Heart left ventricle (tissue), 13 donors: ENCODE data around the gene S1PR5.
"Not testable (repeated sequence)": the region's sequence is repeated elsewhere in the genome, so short reads cannot be mapped to it uniquely, and the experiment has no call there.

ENCODE experiments used
- CTCF ChIP-seq, 12 donors: fragments of 200-600 bp; sonication (generic) in 4 of 12; IDR thresholded peaks; one replicate each; pipeline versions ENCODE4 v1.5.0 to v1.8.0; 2018 to 2022; ENCODE audit warnings: antibody characterized with exemption in 12 of 12, mild to moderate bottlenecking in 5 of 12
- POLR2A ChIP-seq, 2 donors: fragments of 450-650 bp; IDR thresholded peaks; one replicate each; pipeline ENCODE4 v1.6.1; 2017; ENCODE audit warnings: antibody characterized with exemption in 2 of 2, mild to moderate bottlenecking in 2 of 2, moderate library complexity in 2 of 2
- donor health status: ischemic (EF 13 %, LVEDD 7.1; RV severe dilation, severe dysfunction).
- donor health status: DM: no; HTN: yes; CAD: no.
- donor health status: DM: no; HTN: no; CAD: no.
- donor health status: ischemic (EF 25% LVEDD 6.9; RV normal size, moderate dysfunction).
- donor health status: ischemic (EF 25% LVEDD 5.7; RV mildly dilated, moderate dysfunction).
- donor health status: ischemic (EF 35%, LVEDD 5.7; RV mildly dilated, moderate dysfunction).
- donor health status: nonischemic (EF 11% LVEDD 7.7; RV severe dilation, severe dysfunction).
- donor health status: DM: yes; HTN: yes; CAD: no.
- donor health status: PGD.
- donor health status: ischemic (EF 29% LVEDD 5.4; RV normal size, mild dysfunction).
- donor health status: nonischemic (EF 23%, LVEDD 6.1; RV moderate dilation, normal function).

- not testable (repeated sequence) for TF ChIP-seq CTCF, POLR2A (IDR thresholded peaks at IDR 0.05)
These were observed 33.8 kb upstream of the S1PR5 start for GRCh38 chr19:10551006-10551405.
